Activated CD4-positive, alpha-beta T cell treated with anti-CD3 and anti-CD28 coated beads, Interleukin-2, amount 50 U/mL, for 16 hours (primary cell): Measurements from ENCODE around the gene GGCX.

Experiments used
- DNase-seq: peaks from one replicate; pipeline ENCODE4 v3.0.0-alpha.2; 2020

Gene GGCX

DNA sequence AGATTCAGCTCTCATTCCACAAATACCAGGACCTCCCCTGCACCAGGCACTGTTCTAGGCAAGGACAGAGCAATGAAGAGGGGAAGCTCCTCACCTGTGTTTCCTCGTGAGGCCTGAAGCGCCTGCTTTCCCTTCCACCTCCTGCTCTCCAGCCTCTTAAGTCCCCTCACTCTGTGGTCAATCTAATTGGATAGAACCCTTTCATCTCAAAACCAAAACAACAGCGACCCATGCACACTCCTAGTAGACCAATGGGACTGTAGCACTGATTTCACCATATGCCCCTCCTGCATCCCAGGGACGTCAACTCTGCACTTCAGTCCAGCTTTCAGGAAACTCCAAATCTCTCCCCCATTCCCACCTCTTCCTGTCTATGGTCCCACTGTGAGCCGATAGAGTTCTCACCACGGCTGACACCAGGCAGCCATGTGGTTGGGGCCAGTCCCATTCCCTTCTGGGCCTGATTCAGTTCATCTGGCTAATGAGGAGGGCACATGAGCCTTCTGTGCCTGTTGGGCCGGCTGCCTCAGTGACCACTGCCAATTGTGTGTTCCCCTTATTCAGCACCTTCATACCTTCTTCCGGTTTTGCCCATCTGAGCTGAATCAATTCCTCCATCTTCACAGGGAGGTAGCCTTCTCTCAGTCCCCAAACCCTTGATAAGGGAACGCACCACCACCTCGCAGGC lies 55.6 kb downstream of the GGCX start:
- DNase-seq = no peak

DNA sequence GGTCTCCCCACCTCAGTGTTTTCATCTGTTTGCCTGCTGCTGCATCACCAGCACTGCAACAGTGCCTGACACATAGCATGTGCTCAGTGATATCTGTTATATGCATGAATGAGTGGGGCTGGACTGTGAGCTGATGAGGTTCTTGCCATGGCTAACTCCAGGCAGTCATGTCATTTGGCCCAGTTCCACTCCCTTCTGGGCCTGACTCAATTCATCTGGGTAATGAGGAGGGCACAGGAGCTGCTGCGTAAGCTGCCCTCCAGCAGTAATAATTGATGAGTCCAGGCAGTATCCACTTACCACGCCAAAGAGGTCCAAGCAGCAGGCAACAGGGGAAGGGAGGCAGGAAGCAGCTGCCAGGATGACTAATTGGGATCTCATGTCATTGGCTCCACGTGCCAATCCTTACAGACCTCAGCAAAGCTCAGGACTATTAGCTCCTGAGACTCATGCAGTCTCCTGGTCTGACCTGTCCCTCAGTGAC lies 56.5 kb downstream of the GGCX start:
- no peak for DNase-seq

DNA sequence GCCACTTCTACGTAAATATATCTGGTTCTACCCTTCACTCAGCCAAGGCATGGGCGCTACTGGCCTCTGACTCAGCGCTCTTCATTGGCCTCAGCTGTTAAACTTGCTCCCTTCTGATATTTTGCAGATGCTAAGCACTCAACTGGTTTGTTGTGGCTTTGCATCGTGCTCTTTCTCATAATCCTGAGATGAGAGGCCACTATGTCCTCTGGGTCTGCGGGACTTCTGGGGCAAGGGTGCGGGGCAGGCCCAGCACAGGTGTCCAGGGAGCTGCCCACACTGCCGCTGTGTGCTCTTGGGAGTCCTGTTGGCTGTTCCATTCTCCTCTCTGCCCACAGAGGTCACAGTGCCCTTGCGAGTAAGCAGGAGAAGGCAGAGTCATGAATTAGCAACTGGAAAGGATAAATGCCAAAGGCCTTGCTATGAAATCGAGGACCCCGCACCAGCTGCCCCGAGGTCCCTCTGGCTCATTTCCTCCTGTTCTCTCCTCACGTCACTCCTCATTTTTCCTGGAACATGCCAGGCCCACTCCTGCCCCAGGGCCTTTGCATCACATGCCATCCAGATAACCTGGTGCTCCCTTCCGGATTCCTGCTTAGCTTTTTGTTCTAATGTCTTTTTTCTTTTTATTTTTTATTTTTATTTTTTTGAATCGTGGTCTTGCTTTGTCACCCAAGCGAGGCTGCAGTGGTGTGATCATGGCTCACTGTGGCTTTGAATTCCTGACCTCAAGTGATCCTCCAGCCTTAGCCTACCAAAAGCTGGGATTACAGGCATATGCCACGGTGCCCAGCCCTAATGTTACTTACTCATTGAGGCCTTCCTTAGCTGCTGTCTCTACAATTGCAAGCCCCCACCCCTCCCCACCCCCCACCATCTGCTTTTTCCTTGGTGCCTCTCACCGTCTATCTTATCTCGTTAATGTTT lies 57.2 kb downstream of the GGCX start:
- DNase-seq = no peak

DNA sequence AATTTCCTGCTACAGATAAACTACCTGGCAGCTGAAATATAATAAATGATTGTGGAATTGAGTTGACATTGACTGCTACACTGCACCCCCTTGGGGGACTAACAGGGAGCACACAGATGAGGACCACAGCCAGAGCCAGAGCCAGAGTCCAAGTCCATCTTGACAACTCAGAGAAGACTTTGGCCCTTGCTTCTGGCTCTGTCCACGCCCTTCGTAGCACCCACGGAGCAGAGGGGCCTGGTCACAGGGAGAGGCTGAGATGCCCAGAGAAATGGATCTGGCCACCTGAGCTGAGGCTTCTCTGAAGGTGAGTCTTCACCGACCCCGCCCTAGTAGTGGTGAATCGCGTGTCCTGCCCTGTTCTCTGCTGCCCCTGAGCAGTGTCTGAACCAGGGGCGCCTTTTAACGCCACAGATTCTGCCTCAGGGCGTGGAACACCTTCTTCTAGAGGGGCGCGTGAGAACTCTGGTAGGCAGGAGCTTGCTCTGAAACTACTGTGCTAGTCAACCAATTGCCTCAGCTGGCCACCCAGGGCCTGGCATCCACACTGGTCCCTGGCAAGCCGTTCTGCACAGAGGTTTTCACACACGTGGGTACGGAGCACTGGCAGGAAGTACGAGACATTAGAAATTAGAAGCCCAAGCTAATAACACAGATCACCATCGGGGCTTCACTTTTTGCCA lies 58.0 kb downstream of the GGCX start:
- DNase-seq = no peak

DNA sequence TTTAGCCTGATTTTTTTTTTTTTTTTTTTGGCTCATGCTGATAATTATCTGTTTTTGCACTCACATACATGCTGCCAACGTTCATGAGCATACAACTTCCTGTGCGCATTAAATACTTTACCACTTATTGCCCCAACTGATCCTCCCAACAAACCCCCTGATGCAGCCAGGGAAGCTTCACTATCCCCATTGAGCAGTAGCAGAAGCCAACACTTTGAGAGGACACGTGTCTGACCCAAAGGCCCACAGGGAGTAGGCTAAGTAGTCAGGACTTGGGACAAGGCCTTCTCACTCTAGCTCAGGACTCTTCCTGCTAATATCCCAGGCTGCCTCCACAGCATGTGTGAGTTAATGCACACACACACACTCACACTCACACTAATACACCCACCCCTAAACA lies 58.6 kb downstream of the GGCX start:
- no peak for DNase-seq

DNA sequence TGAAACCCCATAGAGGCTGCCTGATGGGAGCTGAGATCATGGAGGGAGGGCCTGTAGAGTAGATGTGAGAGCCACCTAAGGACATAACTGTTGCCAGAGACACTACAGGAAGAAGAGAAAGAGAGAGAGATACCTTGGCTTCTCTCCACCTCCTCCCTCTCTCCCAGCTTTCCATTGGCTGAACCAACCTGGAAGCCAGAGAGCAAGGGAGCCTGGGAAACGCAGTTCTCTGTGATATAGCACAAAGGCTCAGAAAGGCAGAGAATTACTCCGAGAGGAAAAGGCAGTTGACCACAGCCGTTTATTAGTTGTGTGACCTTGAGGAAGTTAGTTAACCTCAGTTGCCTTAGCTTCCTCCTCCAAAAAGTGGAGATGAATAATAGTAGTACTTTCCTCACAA lies 60.0 kb downstream of the GGCX start:
- no peak for DNase-seq

DNA sequence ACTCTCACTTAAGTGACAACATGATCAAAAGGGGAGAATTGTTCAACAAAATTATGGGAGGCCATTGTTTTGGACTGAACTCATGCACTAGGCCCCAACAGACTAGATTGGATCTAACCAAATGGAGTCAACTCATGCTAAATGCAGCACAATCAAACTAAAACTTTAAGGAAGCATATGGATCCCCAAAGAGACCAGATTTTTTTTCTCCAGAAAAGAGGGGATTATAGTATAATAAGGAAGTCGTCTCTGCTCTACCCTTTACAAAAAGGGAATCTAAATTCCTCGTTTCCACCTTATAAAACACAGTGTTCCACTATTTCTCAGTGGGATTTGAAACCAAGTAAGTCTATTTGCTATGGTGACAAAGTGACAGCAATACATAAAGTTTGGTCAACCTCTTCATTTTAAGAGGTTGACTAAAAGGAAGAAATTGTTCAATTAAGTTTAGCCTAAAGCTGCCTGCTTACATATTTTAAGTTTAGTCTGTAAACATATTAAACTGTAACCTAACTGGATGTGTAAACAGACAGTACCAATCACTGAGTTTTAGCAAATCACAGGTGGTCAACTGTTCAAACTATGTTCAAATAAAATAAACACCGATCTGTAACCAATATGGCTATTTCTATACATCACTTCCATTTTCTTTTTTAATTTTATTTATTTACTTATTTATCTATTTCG lies 63.2 kb downstream of the GGCX start:
- DNase-seq = no peak

DNA sequence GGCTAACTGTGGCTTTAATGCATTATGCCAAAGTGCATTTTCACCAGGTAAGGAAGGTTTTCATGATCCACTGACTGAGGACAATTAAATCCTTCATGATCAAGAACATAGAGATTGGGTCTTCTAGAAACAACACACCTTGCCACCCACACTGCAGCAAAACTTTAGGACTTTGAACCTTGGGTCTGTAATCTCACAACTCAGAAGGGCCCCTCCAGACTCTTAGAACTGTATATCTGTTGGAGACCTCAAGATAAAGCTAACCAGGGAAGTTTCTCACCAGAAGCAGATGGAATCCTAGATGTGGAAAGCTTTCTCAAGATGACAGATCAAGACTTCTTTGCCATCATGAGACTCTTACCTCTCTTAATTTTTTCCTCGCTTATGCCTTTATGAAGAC lies 64.9 kb downstream of the GGCX start:
- no peak for DNase-seq
